OCI-LY7 (cell line): ENCODE results near the gene TDRD9. TPM values are rescaled to one million over a fixed set of nuclear protein-coding genes. Genes with fewer than 3 reads are reported as not detected.

ENCODE experiments used
- BruUV-seq: library from RNA; stranded (reverse); fragments of 400-500 nt; replicated peaks from 2 replicates; lab custom pipeline; 2021; lab: Mats Ljungman, UMichigan
- CTCF ChIA-PET: fragments of 300-600 bp; sonication (Branson Sonifier 250); formaldehyde crosslinking; loops from one replicate; lab custom pipeline; 2022; ENCODE audit warnings: antibody characterized with exemption; ENCODE audit not compliant: unreplicated experiment; lab: Charles Lee
- POLR2A ChIA-PET: fragments of 300-600 bp; sonication (Branson Sonifier 250); formaldehyde crosslinking; loops from one replicate; lab custom pipeline; 2022; ENCODE audit warnings: antibody characterized with exemption; lab: Charles Lee
- DNase-seq: peaks from one replicate; pipeline ENCODE4 v3.0.0-alpha.2; 2015; ENCODE audit warnings: low spot score
- H2AFZ ChIP-seq: fragments of 200-600 bp; sonication (generic), shearing (Covaris generic); 2 replicates; pipeline ENCODE4 v1.6.1; 2014; ENCODE audit warnings: mild to moderate bottlenecking, antibody characterized with exemption, low read length, moderate library complexity
- H3K27ac ChIP-seq: fragments of 200-600 bp; sonication (generic); 2 replicates; pipeline ENCODE4 v1.5.1; 2014; ENCODE audit warnings: mixed run types, low read depth, mild to moderate bottlenecking, moderate library complexity, low read length, inconsistent platforms; ENCODE audit not compliant: poor library complexity, severe bottlenecking
- H3K36me3 ChIP-seq: fragments of 200-600 bp; sonication (generic); 2 replicates; pipeline ENCODE4 v1.6.1; 2014; ENCODE audit warnings: mild to moderate bottlenecking, antibody characterized with exemption, low read length, moderate library complexity, mixed read lengths; ENCODE audit not compliant: insufficient read depth
- H3K4me1 ChIP-seq: fragments of 200-600 bp; sonication (generic); 2 replicates; pipeline ENCODE4 v1.5.1; 2014; ENCODE audit warnings: mild to moderate bottlenecking, low read length; ENCODE audit not compliant: insufficient read depth, poor library complexity, severe bottlenecking
- H3K4me2 ChIP-seq: fragments of 200-600 bp; sonication (generic); 2 replicates; pipeline ENCODE4 v1.6.1; 2014; ENCODE audit warnings: mild to moderate bottlenecking, low read length
- H3K4me3 ChIP-seq: fragments of 200-600 bp; sonication (generic); 2 replicates; pipeline ENCODE4 v1.5.1; 2014; ENCODE audit warnings: mild to moderate bottlenecking, low read depth, low read length; ENCODE audit not compliant: poor library complexity, severe bottlenecking
- H3K79me2 ChIP-seq: fragments of 200-600 bp; sonication (generic); 2 replicates; pipeline ENCODE4 v1.6.1; 2016; ENCODE audit warnings: low read depth, mild to moderate bottlenecking, low read length, moderate library complexity, mixed read lengths; ENCODE audit not compliant: insufficient read depth
- H3K9me2 ChIP-seq: fragments of 200-600 bp; sonication (generic); 2 replicates; pipeline ENCODE4 v1.6.1; 2016; ENCODE audit warnings: mild to moderate bottlenecking, low read length, mixed read lengths; ENCODE audit not compliant: insufficient read depth
- H3K9me3 ChIP-seq: fragments of 200-600 bp; sonication (generic); 2 replicates; pipeline ENCODE4 v1.6.1; 2014; ENCODE audit warnings: mild to moderate bottlenecking, mixed run types, low read length, mixed read lengths
- H4K20me1 ChIP-seq: fragments of 200-600 bp; sonication (generic); 2 replicates; pipeline ENCODE4 v1.6.1; 2014; ENCODE audit warnings: mild to moderate bottlenecking, antibody characterized with exemption, low read length, moderate library complexity, mixed read lengths; ENCODE audit not compliant: insufficient read depth
- EZH2phosphoT487 ChIP-seq: fragments of 200-600 bp; sonication (generic); IDR thresholded peaks from 2 replicates; pipeline ENCODE4 v1.6.1; 2018; ENCODE audit warnings: low read depth, borderline replicate concordance, mild to moderate bottlenecking, mixed run types, antibody characterized with exemption, low read length, moderate library complexity, mixed read lengths
- intact Hi-C: fragments of 100-400 bp; cut with micrococcal nuclease; formaldehyde crosslinking; loops from one replicate; pipeline ENCODE4 v1.10.0; 2022; ENCODE audit not compliant: unreplicated experiment
- total RNA-seq, 2 experiments: library from RNA; depleted of rRNA in 1 of 2; stranded (reverse); fragments of >200 nt in 1 of 2; shearing (Covaris generic) in 1 of 2; gene quantifications; 2 replicates each; pipeline ENCODE4 v1.2.3, GENCODE V29; 2014 to 2022
- TF ChIP-seq, protein P1 (sequence below): fragments of 200-600 bp; sonication (generic); conservative IDR thresholded peaks from 2 replicates; pipeline ENCODE4 v1.5.1; 2014; ENCODE audit warnings: mild to moderate bottlenecking, antibody characterized with exemption, low read length, moderate library complexity, mixed read lengths

Gene TDRD9
- total RNA-seq, 2 experiments from 2014 or later = not detected

GRCh38 chr14:104094709-104095425 is 166.6 kb downstream of the TDRD9 start:
- H3K79me2 ChIP-seq = no peaks in the 10 kb centered on the region
- no peak overlapping the region for H2AFZ ChIP-seq
- no peak overlapping the region for H3K27ac ChIP-seq
- peaks cover 3% of the 10 kb centered on the region for H3K4me1 ChIP-seq
- H3K4me2 ChIP-seq = no peak overlapping the region
- no peaks in the 10 kb centered on the region for H3K9me3 ChIP-seq
- no peak overlapping the region for H3K4me3 ChIP-seq
- no peaks in the 10 kb centered on the region for H3K9me2 ChIP-seq
- no peak for TF ChIP-seq EZH2phosphoT487
- TF ChIP-seq, protein P1, sequence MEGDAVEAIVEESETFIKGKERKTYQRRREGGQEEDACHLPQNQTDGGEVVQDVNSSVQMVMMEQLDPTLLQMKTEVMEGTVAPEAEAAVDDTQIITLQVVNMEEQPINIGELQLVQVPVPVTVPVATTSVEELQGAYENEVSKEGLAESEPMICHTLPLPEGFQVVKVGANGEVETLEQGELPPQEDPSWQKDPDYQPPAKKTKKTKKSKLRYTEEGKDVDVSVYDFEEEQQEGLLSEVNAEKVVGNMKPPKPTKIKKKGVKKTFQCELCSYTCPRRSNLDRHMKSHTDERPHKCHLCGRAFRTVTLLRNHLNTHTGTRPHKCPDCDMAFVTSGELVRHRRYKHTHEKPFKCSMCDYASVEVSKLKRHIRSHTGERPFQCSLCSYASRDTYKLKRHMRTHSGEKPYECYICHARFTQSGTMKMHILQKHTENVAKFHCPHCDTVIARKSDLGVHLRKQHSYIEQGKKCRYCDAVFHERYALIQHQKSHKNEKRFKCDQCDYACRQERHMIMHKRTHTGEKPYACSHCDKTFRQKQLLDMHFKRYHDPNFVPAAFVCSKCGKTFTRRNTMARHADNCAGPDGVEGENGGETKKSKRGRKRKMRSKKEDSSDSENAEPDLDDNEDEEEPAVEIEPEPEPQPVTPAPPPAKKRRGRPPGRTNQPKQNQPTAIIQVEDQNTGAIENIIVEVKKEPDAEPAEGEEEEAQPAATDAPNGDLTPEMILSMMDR = peak; percentile 85
- BruUV-seq = no TSS peak
- H3K36me3 ChIP-seq = no peaks in the 10 kb centered on the region
- intact Hi-C loops = loop anchor here (1.0 kb wide), 1 partner anchor 36 kb away; no protein-coding TSS in a partner anchor
- CTCF ChIA-PET = interaction anchor here (1.0 kb wide), 1 partner anchor 17 kb away, joined by 3 read pairs; no protein-coding TSS in a partner anchor
- H4K20me1 ChIP-seq = no peaks in the 10 kb centered on the region
- POLR2A ChIA-PET = no interaction called here
- DNase-seq = peak; percentile 52

- ChIA-PET POLR2A (no interaction called here), CTCF (no interaction called here)
- H3K9me2 ChIP-seq = no peaks in the 10 kb centered on the region
- no peak overlapping the region for H3K4me2 ChIP-seq
- no peaks in the 10 kb centered on the region for H4K20me1 ChIP-seq
- TF ChIP-seq EZH2phosphoT487 = no peak
- TF ChIP-seq, protein P1 = no peak
- H3K27ac ChIP-seq = no peak overlapping the region
- H2AFZ ChIP-seq = no peak overlapping the region
- no peaks in the 10 kb centered on the region for H3K9me3 ChIP-seq
- no peaks in the 10 kb centered on the region for H3K79me2 ChIP-seq
- peaks cover 3% of the 10 kb centered on the region for H3K4me1 ChIP-seq
- no peak overlapping the region for H3K4me3 ChIP-seq
- no peaks in the 10 kb centered on the region for H3K36me3 ChIP-seq
- BruUV-seq = no TSS peak
- intact Hi-C loops = no loop called here
- DNase-seq = no peak
Observed at GRCh38 chr14:104095426-104096310, 167.4 kb downstream of the TDRD9 start.
